CD14-positive monocyte (primary cell): ENCODE data around the gene PRDM5. TPM values are rescaled to one million over a fixed set of nuclear protein-coding genes. Genes with fewer than 3 reads are reported as not detected.

Experiments used
- DNase-seq, 3 donors: peaks; one replicate each; pipeline ENCODE4 v3.0.0-alpha.2; 2011 to 2022
- H2AFZ ChIP-seq: 2 replicates; pipeline ENCODE4 v1.6.0; 2012; ENCODE audit warnings: mild to moderate bottlenecking, low read depth, low read length, inconsistent platforms; ENCODE audit not compliant: insufficient read depth, poor library complexity, severe bottlenecking
- H3K27ac ChIP-seq, 2 donors: 1 replicate in 1 of 2; 2 replicates in 1 of 2; pipeline ENCODE4 v1.5.1; 2012 to 2013; ENCODE audit warnings: low read length in 2 of 2, control low read depth in 1 of 2, inconsistent platforms in 1 of 2, low read depth in 1 of 2, mild to moderate bottlenecking in 1 of 2
- H3K27me3 ChIP-seq, 2 donors: one replicate each; pipeline versions ENCODE4 v1.6.0 to v1.6.1; 2011 to 2013; ENCODE audit warnings: low read length in 2 of 2; ENCODE audit not compliant: control insufficient read depth in 2 of 2, insufficient read depth in 2 of 2
- H3K36me3 ChIP-seq, 2 donors: replicated peaks in 1 of 2; 1 replicate in 1 of 2; 2 replicates in 1 of 2; pipeline versions ENCODE4 v1.5.1 to v1.6.1; 2012 to 2013; ENCODE audit warnings: low read length in 2 of 2, control low read depth in 1 of 2, inconsistent platforms in 1 of 2, mild to moderate bottlenecking in 1 of 2; ENCODE audit not compliant: insufficient read depth in 2 of 2, control insufficient read depth in 1 of 2
- H3K4me1 ChIP-seq, 2 donors: 1 replicate in 1 of 2; 2 replicates in 1 of 2; pipeline versions ENCODE4 v1.5.1 to v1.6.1; 2012 to 2013; ENCODE audit warnings: low read length in 2 of 2, control low read depth in 1 of 2, inconsistent platforms in 1 of 2, mild to moderate bottlenecking in 1 of 2, moderate library complexity in 1 of 2; ENCODE audit not compliant: insufficient read depth in 2 of 2, control insufficient read depth in 1 of 2
- H3K4me2 ChIP-seq: replicated peaks from 2 replicates; pipeline ENCODE3; 2012; ENCODE audit warnings: low read length, moderate library complexity, mild to moderate bottlenecking; ENCODE audit not compliant: poor library complexity, severe bottlenecking; ENCODE audit errors: extremely low read depth
- H3K4me3 ChIP-seq, 3 experiments: fragments of 200-600 bp in 1 of 3; sonication (generic) in 1 of 3; replicated peaks in 1 of 3; 1 replicate in 2 of 3; 2 replicates in 1 of 3; pipeline ENCODE4 v1.5.1; 2011 to 2013; ENCODE audit warnings: low read length in 3 of 3, mild to moderate bottlenecking in 3 of 3, control low read depth in 2 of 3, low read depth in 2 of 3, inconsistent platforms in 1 of 3, moderate library complexity in 1 of 3
- H3K79me2 ChIP-seq: 2 replicates; pipeline ENCODE4 v1.6.0; 2012; ENCODE audit warnings: mild to moderate bottlenecking, control low read depth, inconsistent platforms, low read length, moderate library complexity; ENCODE audit not compliant: insufficient read depth
- H3K9ac ChIP-seq: 2 replicates; pipeline ENCODE4 v1.6.0; 2017; ENCODE audit warnings: low read length, mild to moderate bottlenecking; ENCODE audit not compliant: insufficient read depth, poor library complexity, severe bottlenecking
- H3K9me3 ChIP-seq, 2 donors: replicated peaks in 1 of 2; 1 replicate in 1 of 2; 2 replicates in 1 of 2; pipeline versions ENCODE4 v1.5.1 to v1.6.1; 2012 to 2013; ENCODE audit warnings: low read length in 2 of 2, control low read depth in 1 of 2; ENCODE audit not compliant: control insufficient read depth in 1 of 2, insufficient read depth in 1 of 2
- H4K20me1 ChIP-seq: 2 replicates; pipeline ENCODE4 v1.6.0; 2012; ENCODE audit warnings: mild to moderate bottlenecking, low read length, control low read depth, moderate library complexity; ENCODE audit not compliant: insufficient read depth
- H3K27ac Mint-ChIP-seq, 7 donors: one replicate each; pipeline ENCODE4 v1.8.0; 2020; ENCODE audit warnings: mild to moderate bottlenecking in 7 of 7, mixed read lengths in 7 of 7, moderate library complexity in 6 of 7, inconsistent platforms in 2 of 7
- H3K27me3 Mint-ChIP-seq, 3 donors: one replicate each; pipeline ENCODE4 v1.8.0; 2021 to 2022; ENCODE audit warnings: low read depth in 3 of 3, mild to moderate bottlenecking in 3 of 3, mixed read lengths in 3 of 3, moderate library complexity in 3 of 3, inconsistent platforms in 1 of 3
- H3K36me3 Mint-ChIP-seq, 2 donors: one replicate each; pipeline ENCODE4 v1.8.0; 2020; ENCODE audit warnings: mixed read lengths in 2 of 2, inconsistent platforms in 1 of 2, mild to moderate bottlenecking in 1 of 2
- H3K4me1 Mint-ChIP-seq: one replicate; pipeline ENCODE4 v1.8.0; 2020; ENCODE audit warnings: mild to moderate bottlenecking, mixed read lengths
- H3K4me3 Mint-ChIP-seq, 2 donors: one replicate each; pipeline ENCODE4 v1.8.0; 2020; ENCODE audit warnings: mild to moderate bottlenecking in 2 of 2, mixed read lengths in 2 of 2, moderate library complexity in 1 of 2
- H3K9me3 Mint-ChIP-seq, 7 donors: one replicate each; pipeline ENCODE4 v1.8.0; 2020 to 2022; ENCODE audit warnings: mixed read lengths in 7 of 7, mild to moderate bottlenecking in 6 of 7, moderate library complexity in 6 of 7, inconsistent platforms in 2 of 7
- WGBS: methylation state at CpG from one replicate; pipeline ENCODE4 v1.1.5; 2013; ENCODE audit warnings: missing lambda C conversion rate; ENCODE audit not compliant: insufficient coverage; 5-methylcytosine and 5-hydroxymethylcytosine counted together
- intact Hi-C, 2 donors: fragments of 100-400 bp; cut with micrococcal nuclease; formaldehyde crosslinking; loops; one replicate each; pipeline versions ENCODE4 v1.15.0 to v1.15.1; 2023
- polyA plus RNA-seq, 3 donors: library from polyadenylated mRNA; depleted of rRNA in 1 of 3; unstranded in 2 of 3; stranded (reverse) in 1 of 3; fragments of 300-500 nt in 2 of 3; fragments of >200 nt in 1 of 3; fragmentation: Illumina TruSeq in 2 of 3; gene quantifications; 1 replicate in 2 of 3; 2 replicates in 1 of 3; pipeline ENCODE4 v1.2.3, GENCODE V29; 2012 to 2021
- TF ChIP-seq, protein P1 (sequence below): fragments of 200-600 bp; IDR thresholded peaks from one replicate; pipeline ENCODE4 v1.8.0; 2022; ENCODE audit warnings: antibody characterized with exemption, mild to moderate bottlenecking

The PRDM5 gene
- polyA plus RNA-seq, 3 donors, result 0.12 to 0.25 (median 0.17) TPM

DNA sequence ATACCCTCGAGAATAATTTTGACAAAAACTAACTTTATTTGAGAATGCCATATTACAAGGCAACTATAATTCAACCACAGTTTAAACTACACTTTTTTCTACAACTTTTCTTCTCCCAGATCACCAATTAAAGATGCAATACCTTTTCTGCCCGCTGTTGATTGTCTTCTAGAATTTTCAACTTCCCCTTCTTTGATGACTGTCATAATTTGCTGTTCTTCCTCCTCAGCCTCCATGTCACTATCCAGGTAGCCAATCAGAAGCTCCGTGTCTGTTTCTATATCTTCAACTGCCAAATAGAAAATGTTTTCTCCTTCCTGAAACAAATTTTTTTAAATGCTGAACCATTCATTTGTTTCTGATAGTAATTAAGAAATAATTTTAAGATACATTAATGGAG lies 101.5 kb downstream of the PRDM5 start:
- no peak overlapping the region for H3K27ac Mint-ChIP-seq
- H3K9me3 Mint-ChIP-seq, result peaks cover 0 to 12% (median 5%) of the 10 kb centered on the region in 7 donors
- H3K4me3 Mint-ChIP-seq, result no peak overlapping the region
- Histone ChIP-seq H3K27ac (no peak overlapping the region), H3K9me3 (peaks cover 3 to 5% of the 10 kb centered on the region in 2 donors), H3K9ac (no peak overlapping the region), H3K4me1 (no peaks in the 10 kb centered on the region), H3K79me2 (no peaks in the 10 kb centered on the region), H3K27me3 (no peaks in the 10 kb centered on the region), H3K4me2 (no peak overlapping the region), H3K36me3 (no peaks in the 10 kb centered on the region), H2AFZ (no peak overlapping the region), H4K20me1 (no peaks in the 10 kb centered on the region), H3K4me3 (no peak overlapping the region)
- peaks cover 12% of the 10 kb centered on the region for H3K4me1 Mint-ChIP-seq
- DNase-seq, result no peak
- TF ChIP-seq, protein P1, sequence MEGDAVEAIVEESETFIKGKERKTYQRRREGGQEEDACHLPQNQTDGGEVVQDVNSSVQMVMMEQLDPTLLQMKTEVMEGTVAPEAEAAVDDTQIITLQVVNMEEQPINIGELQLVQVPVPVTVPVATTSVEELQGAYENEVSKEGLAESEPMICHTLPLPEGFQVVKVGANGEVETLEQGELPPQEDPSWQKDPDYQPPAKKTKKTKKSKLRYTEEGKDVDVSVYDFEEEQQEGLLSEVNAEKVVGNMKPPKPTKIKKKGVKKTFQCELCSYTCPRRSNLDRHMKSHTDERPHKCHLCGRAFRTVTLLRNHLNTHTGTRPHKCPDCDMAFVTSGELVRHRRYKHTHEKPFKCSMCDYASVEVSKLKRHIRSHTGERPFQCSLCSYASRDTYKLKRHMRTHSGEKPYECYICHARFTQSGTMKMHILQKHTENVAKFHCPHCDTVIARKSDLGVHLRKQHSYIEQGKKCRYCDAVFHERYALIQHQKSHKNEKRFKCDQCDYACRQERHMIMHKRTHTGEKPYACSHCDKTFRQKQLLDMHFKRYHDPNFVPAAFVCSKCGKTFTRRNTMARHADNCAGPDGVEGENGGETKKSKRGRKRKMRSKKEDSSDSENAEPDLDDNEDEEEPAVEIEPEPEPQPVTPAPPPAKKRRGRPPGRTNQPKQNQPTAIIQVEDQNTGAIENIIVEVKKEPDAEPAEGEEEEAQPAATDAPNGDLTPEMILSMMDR, result no peak
- intact Hi-C loops, result no loop called here
- no peaks in the 10 kb centered on the region for H3K27me3 Mint-ChIP-seq
- WGBS, result 79% methylated on average over 2 of the region's 3 CpGs
- no peaks in the 10 kb centered on the region for H3K36me3 Mint-ChIP-seq

GRCh38 chr4:120819805-120820437 lies 102.6 kb downstream of the PRDM5 start:
- H4K20me1 ChIP-seq, result no peaks in the 10 kb centered on the region
- no peak overlapping the region for H3K9ac ChIP-seq
- 100% methylated on average over 3 of the region's 6 CpGs for WGBS
- H3K36me3 ChIP-seq, result no peaks in the 10 kb centered on the region
- H3K4me1 ChIP-seq, result no peaks in the 10 kb centered on the region
- intact Hi-C loops, result no loop called here
- H3K27me3 ChIP-seq, result no peaks in the 10 kb centered on the region
- peaks cover 12% of the 10 kb centered on the region for H3K4me1 Mint-ChIP-seq
- H3K27ac Mint-ChIP-seq, result no peak overlapping the region
- no peak overlapping the region for H3K4me3 ChIP-seq
- H3K9me3 ChIP-seq, result peaks cover 3 to 5% of the 10 kb centered on the region in 2 donors
- H3K27ac ChIP-seq, result no peak overlapping the region
- H3K79me2 ChIP-seq, result no peaks in the 10 kb centered on the region
- DNase-seq, result no peak
- H3K27me3 Mint-ChIP-seq, result no peaks in the 10 kb centered on the region
- H3K4me2 ChIP-seq, result no peak overlapping the region
- no peak overlapping the region for H2AFZ ChIP-seq
- TF ChIP-seq, protein P1, result no peak
- H3K9me3 Mint-ChIP-seq, result peaks cover 0 to 12% (median 5%) of the 10 kb centered on the region in 7 donors
- no peak overlapping the region for H3K4me3 Mint-ChIP-seq
- H3K36me3 Mint-ChIP-seq, result no peaks in the 10 kb centered on the region
